Measurements from ENCODE around the gene PXT1.

- TF ChIP-seq CTCF (IDR thresholded peaks at IDR 0.05; ENCODE audit: poor library complexity): no peak
- TF ChIP-seq EZH2 (IDR thresholded peaks at IDR 0.05; ENCODE audit: borderline replicate concordance): no peak
- no peak for TF ChIP-seq EZH2phosphoT487 (IDR thresholded peaks at IDR 0.05; ENCODE audit: low read depth, severe bottlenecking, unreplicated experiment)
Measured at GRCh38 chr6:36378243-36378920, 64.3 kb downstream of the PXT1 start.
